HEK293 (cell line): ENCODE measurements around the gene CENPN.

Experiments used
- ATF2 ChIP-seq: fragments of 450-650 bp; formaldehyde crosslinking; IDR thresholded peaks from 2 replicates; pipeline ENCODE4 v1.5.1; 2016; ENCODE audit warnings: missing biosample characterization, missing genetic modification characterization, low read depth
- CTCF ChIP-seq: fragments of 450-650 bp; formaldehyde crosslinking; IDR thresholded peaks from 2 replicates; pipeline ENCODE4 v1.5.1; 2016; ENCODE audit warnings: missing biosample characterization, missing genetic modification characterization
- GLI4 ChIP-seq: fragments of 450-650 bp; formaldehyde crosslinking; IDR thresholded peaks from 2 replicates; pipeline ENCODE4 v1.5.1; 2016; ENCODE audit warnings: missing biosample characterization, missing genetic modification characterization
- REST ChIP-seq: fragments of 450-650 bp; formaldehyde crosslinking; IDR thresholded peaks from 2 replicates; pipeline ENCODE4 v1.5.1; 2016; ENCODE audit warnings: missing biosample characterization, missing genetic modification characterization
- ZFP69B ChIP-seq: fragments of 450-650 bp; formaldehyde crosslinking; IDR thresholded peaks from 2 replicates; pipeline ENCODE4 v1.5.1; 2016; ENCODE audit warnings: missing biosample characterization, missing genetic modification characterization
- ZNF274 ChIP-seq, 2 experiments: fragments of 200-500 bp in 1 of 2; fragments of 450-650 bp in 1 of 2; sonication (Bioruptor generic) in 1 of 2; formaldehyde crosslinking in 1 of 2; IDR thresholded peaks; 2 replicates each; pipeline versions ENCODE4 v1.5.1 to v1.6.1; 2014 to 2016; ENCODE audit warnings: borderline replicate concordance in 1 of 2, inconsistent platforms in 1 of 2, low read length in 1 of 2, missing biosample characterization in 1 of 2, missing genetic modification characterization in 1 of 2
- ZNF404 ChIP-seq: fragments of 450-650 bp; formaldehyde crosslinking; IDR thresholded peaks from 2 replicates; pipeline ENCODE4 v1.5.1; 2017; ENCODE audit warnings: missing biosample characterization, missing genetic modification characterization
- ZNF416 ChIP-seq: fragments of 450-650 bp; formaldehyde crosslinking; IDR thresholded peaks from 2 replicates; pipeline ENCODE4 v1.5.1; 2016; ENCODE audit warnings: missing biosample characterization, missing genetic modification characterization
- ZNF514 ChIP-seq: fragments of 450-650 bp; formaldehyde crosslinking; IDR thresholded peaks from 2 replicates; pipeline ENCODE4 v1.5.1; 2016; ENCODE audit warnings: missing biosample characterization, missing genetic modification characterization
- ZNF544 ChIP-seq: fragments of 450-650 bp; formaldehyde crosslinking; IDR thresholded peaks from 2 replicates; pipeline ENCODE4 v1.5.0; 2017; ENCODE audit warnings: missing biosample characterization, missing genetic modification characterization
- ZNF610 ChIP-seq: fragments of 450-650 bp; formaldehyde crosslinking; IDR thresholded peaks from 2 replicates; pipeline ENCODE4 v1.5.1; 2016; ENCODE audit warnings: missing biosample characterization, missing genetic modification characterization, borderline replicate concordance
- ZNF830 ChIP-seq: fragments of 450-650 bp; IDR thresholded peaks from 2 replicates; pipeline ENCODE4 v1.5.0; 2018; ENCODE audit warnings: missing biosample characterization, missing genetic modification characterization, low read depth, mild to moderate bottlenecking, moderate library complexity
- TF ChIP-seq, protein P1 (sequence below): fragments of 450-650 bp; formaldehyde crosslinking; IDR thresholded peaks from 2 replicates; pipeline ENCODE4 v1.5.1; 2016; ENCODE audit warnings: missing biosample characterization, missing genetic modification characterization
- TF ChIP-seq, protein P2 (sequence below): fragments of 450-650 bp; formaldehyde crosslinking; IDR thresholded peaks from 2 replicates; pipeline ENCODE4 v1.5.1; 2016; ENCODE audit warnings: missing biosample characterization, missing genetic modification characterization

DNA sequence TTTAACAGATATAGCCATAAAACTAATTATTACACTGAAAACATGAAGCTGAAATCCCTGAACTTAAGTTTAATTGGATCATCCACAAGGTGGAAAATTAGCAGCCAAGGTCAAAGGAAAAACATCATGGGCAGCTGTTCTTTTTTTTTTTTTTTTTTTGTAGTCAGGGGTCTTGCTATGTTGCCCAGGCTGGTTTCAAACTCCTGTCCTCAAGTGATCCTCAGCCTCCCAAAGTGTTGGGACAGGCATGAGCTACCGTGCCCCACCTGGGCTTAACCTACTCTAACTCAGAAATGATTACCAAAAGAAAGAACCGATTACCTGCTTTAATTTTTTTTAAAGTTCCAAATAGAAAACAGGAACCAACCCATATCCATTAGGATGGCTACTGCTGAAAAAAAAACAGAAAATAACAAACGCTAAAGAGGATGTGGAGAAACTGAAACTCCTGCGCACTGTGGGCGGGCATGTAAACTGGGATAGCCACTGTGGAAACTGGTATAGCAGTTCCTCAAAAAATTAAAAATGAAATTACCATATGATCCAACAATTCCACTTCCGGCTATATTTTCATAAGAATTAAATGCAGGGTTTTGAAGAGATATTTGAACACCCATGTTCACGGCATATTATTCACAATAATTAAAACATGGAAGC, 8.9 kb upstream of the CENPN start:
- TF ChIP-seq ATF2 (tag by site-specific recombination) (no peak), REST (tag by site-specific recombination) (no peak), ZFP69B (no peak), GLI4 (tag by site-specific recombination) (no peak), ZNF830 (tag by site-specific recombination) (no peak), CTCF (tag by site-specific recombination) (no peak), ZNF274 (IDR thresholded peaks at IDR 0.05; ENCODE audit: low read length) (no peak), ZNF274 (tag by site-specific recombination; IDR thresholded peaks at IDR 0.05; ENCODE audit: borderline replicate concordance) (no peak), ZNF514 (tag by site-specific recombination) (no peak), ZNF610 (no peak), ZNF544 (tag by site-specific recombination) (no peak), ZNF404 (tag by site-specific recombination) (no peak), ZNF416 (tag by site-specific recombination) (no peak)
- TF ChIP-seq, protein P1, sequence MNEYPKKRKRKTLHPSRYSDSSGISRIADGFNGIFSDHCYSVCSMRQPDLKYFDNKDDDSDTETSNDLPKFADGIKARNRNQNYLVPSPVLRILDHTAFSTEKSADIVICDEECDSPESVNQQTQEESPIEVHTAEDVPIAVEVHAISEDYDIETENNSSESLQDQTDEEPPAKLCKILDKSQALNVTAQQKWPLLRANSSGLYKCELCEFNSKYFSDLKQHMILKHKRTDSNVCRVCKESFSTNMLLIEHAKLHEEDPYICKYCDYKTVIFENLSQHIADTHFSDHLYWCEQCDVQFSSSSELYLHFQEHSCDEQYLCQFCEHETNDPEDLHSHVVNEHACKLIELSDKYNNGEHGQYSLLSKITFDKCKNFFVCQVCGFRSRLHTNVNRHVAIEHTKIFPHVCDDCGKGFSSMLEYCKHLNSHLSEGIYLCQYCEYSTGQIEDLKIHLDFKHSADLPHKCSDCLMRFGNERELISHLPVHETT (tag by site-specific recombination) = no peak
- TF ChIP-seq, protein P2, sequence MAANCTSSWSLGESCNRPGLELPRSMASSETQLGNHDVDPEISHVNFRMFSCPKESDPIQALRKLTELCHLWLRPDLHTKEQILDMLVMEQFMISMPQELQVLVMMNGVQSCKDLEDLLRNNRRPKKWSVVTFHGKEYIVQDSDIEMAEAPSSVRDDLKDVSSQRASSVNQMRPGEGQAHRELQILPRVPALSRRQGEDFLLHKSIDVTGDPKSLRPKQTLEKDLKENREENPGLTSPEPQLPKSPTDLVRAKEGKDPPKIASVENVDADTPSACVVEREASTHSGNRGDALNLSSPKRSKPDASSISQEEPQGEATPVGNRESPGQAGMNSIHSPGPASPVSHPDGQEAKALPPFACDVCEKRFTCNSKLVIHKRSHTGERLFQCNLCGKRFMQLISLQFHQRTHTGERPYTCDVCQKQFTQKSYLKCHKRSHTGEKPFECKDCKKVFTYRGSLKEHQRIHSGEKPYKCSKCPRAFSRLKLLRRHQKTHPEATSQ (tag by site-specific recombination) = no peak
